Measurements from ENCODE around the gene NSG1.
A peak's percentile ranks its signal among the peaks of the same experiment; 100 is the strongest.

NSG1 gene

GRCh38 chr4:4386296-4386735, 586 bp upstream of the NSG1 start:
- Mint-ChIP-seq H3K36me3 (ENCODE audit: low read depth) (no peaks in the 10 kb centered on the region), H3K27me3 (ENCODE audit: low read depth, poor library complexity) (peaks cover 87% of the 10 kb centered on the region), H3K9me3 (no peaks in the 10 kb centered on the region), H3K4me3 (peak overlapping the region; percentile 82), H3K4me1 (peaks cover 25% of the 10 kb centered on the region), H3K27ac (no peak overlapping the region)
- DNase-seq = peak; percentile 46
- TF ChIP-seq, protein P1, sequence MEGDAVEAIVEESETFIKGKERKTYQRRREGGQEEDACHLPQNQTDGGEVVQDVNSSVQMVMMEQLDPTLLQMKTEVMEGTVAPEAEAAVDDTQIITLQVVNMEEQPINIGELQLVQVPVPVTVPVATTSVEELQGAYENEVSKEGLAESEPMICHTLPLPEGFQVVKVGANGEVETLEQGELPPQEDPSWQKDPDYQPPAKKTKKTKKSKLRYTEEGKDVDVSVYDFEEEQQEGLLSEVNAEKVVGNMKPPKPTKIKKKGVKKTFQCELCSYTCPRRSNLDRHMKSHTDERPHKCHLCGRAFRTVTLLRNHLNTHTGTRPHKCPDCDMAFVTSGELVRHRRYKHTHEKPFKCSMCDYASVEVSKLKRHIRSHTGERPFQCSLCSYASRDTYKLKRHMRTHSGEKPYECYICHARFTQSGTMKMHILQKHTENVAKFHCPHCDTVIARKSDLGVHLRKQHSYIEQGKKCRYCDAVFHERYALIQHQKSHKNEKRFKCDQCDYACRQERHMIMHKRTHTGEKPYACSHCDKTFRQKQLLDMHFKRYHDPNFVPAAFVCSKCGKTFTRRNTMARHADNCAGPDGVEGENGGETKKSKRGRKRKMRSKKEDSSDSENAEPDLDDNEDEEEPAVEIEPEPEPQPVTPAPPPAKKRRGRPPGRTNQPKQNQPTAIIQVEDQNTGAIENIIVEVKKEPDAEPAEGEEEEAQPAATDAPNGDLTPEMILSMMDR (IDR thresholded peaks at IDR 0.05) = no peak

DNA sequence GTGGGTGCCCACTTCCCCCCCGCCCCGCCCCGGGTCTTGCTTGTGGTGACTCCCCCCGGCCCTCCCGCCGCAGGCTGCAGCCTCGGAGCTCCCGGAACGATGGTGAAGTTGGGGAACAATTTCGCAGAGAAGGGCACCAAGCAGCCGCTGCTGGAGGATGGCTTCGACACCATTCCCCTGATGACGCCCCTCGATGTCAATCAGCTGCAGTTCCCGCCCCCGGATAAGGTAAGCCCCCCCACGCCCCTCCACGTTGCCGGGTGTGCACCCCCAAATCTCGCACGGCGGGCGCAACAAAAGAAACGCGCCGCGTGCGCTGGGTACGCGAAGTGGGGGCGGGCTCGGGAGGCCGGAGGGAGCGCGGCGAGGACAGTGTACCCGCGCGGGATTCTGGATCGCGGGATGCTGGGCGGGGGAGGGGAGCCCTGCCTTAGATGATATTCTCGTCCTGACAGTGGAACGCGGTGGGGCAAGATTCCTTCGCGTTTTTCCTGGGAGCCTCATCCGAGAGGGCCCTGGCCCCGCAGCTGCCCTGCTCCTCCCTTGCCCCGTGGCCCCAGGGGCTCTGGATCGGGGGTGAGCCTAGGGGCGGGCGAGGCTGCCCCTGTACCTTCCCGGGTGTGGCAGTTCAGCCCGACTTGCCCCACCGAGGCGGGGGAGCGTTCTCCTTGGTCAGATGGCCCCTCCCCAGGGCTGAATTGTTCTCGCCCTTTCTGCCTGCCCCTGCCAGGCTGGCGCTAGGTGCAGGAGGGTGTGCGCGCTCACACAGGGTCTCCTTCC, 819 bp downstream of the NSG1 start:
- peak; percentile 39 for DNase-seq
- TF ChIP-seq, protein P1 (IDR thresholded peaks at IDR 0.05) = no peak
- H3K36me3 Mint-ChIP-seq (ENCODE audit: low read depth) = no peaks in the 10 kb centered on the region
- peaks cover 25% of the 10 kb centered on the region for H3K4me1 Mint-ChIP-seq
- H3K27ac Mint-ChIP-seq = no peak overlapping the region
- no peaks in the 10 kb centered on the region for H3K9me3 Mint-ChIP-seq
- H3K4me3 Mint-ChIP-seq = peak overlapping the region; percentile 77
- peaks cover 85% of the 10 kb centered on the region for H3K27me3 Mint-ChIP-seq (ENCODE audit: low read depth, poor library complexity)

DNA sequence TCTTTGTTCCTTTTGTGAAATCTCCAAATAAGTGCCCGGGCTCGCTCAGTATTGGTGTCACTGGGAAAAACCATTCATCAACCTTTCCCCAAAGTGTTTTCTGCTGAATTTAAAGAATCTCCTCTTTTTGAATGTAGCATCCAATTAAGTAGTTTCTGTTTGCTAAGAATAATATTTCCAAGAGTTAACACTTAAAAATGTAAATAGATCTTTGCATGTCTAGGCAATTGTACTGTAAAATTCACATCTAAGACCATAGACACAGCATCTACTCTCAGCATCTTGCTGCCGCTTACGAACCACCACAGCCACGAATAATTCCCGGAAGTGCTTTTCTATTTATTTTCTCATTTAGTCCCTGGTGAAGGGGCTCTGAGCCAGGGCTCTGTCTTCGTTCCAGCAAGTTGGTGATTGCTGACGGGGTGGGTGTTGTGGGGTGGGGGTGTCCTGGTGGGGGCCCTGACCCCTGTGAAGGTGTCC, 1.4 kb downstream of the NSG1 start:
- DNase-seq = no peak
- Mint-ChIP-seq H3K27me3 (ENCODE audit: low read depth, poor library complexity) (peaks cover 81% of the 10 kb centered on the region), H3K4me3 (peak overlapping the region; percentile 77), H3K27ac (no peak overlapping the region), H3K36me3 (ENCODE audit: low read depth) (no peaks in the 10 kb centered on the region), H3K9me3 (no peaks in the 10 kb centered on the region), H3K4me1 (peaks cover 25% of the 10 kb centered on the region)
- TF ChIP-seq, protein P1 (IDR thresholded peaks at IDR 0.05) = no peak

- Mint-ChIP-seq H3K4me1 (peaks cover 25% of the 10 kb centered on the region), H3K9me3 (no peaks in the 10 kb centered on the region), H3K27me3 (ENCODE audit: low read depth, poor library complexity) (peaks cover 79% of the 10 kb centered on the region), H3K4me3 (no peak overlapping the region), H3K36me3 (ENCODE audit: low read depth) (no peaks in the 10 kb centered on the region), H3K27ac (no peak overlapping the region)
- DNase-seq = no peak
- TF ChIP-seq, protein P1 (IDR thresholded peaks at IDR 0.05) = no peak
These were observed 2.1 kb downstream of the NSG1 start for GRCh38 chr4:4388836-4389575.

DNA sequence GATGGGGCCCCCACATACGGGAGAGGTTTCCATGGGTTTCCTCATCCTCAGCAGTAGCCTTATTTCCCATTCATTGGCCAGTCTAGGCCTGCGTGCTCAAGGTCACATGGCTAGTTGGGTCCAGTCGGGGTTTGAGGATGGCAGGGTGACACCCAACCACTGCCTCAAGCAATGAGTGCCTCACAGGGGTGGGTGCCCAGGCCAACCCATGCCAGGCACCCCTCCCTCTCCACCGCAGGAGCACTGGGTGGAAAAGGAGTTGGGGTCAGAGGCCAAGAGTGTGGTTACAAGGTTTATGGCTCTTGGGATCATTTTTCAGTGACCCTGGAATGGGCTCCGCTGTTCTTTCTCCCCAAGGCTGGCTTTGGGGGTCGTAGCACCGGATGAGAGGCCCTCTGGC, 3.1 kb downstream of the NSG1 start:
- TF ChIP-seq, protein P1 (IDR thresholded peaks at IDR 0.05) = no peak
- Mint-ChIP-seq H3K9me3 (no peaks in the 10 kb centered on the region), H3K4me3 (no peak overlapping the region), H3K27me3 (ENCODE audit: low read depth, poor library complexity) (peaks cover 79% of the 10 kb centered on the region), H3K36me3 (ENCODE audit: low read depth) (no peaks in the 10 kb centered on the region), H3K27ac (no peak overlapping the region), H3K4me1 (peaks cover 21% of the 10 kb centered on the region)
- DNase-seq = no peak
